Activated B cell treated with CpG ODN at 0.5 μM for 24 hours (primary cell): ENCODE results near the gene IPO9. TPM values are rescaled to one million over a fixed set of nuclear protein-coding genes. Genes with fewer than 3 reads are reported as not detected.

ENCODE experiments used
- ATAC-seq: fragments of 200-7000 bp; cut with Tn5 transposase; one replicate; pipeline ENCODE4 v1.10.0; 2021; ENCODE audit warnings: low read depth, mild to moderate bottlenecking, moderate library complexity
- CTCF ChIA-PET: fragments of 350-600 bp; sonication (Branson Sonifier 250); formaldehyde crosslinking; loops from one replicate; lab custom pipeline; 2021; ENCODE audit warnings: antibody characterized with exemption; lab: Charles Lee
- POLR2A ChIA-PET: fragments of 350-600 bp; sonication (Branson Sonifier 250); formaldehyde crosslinking; loops from one replicate; lab custom pipeline; 2021; ENCODE audit warnings: antibody characterized with exemption; lab: Charles Lee
- DNase-seq: peaks from one replicate; pipeline ENCODE4 v3.0.0; 2022
- H3K27ac Mint-ChIP-seq: one replicate; pipeline ENCODE4 v1.8.0; 2020; ENCODE audit warnings: mixed read lengths
- H3K27me3 Mint-ChIP-seq: one replicate; pipeline ENCODE4 v1.8.0; 2021; ENCODE audit warnings: mixed read lengths
- H3K36me3 Mint-ChIP-seq: one replicate; pipeline ENCODE4 v1.8.0; 2021; ENCODE audit warnings: low read depth, mixed read lengths
- H3K4me1 Mint-ChIP-seq: one replicate; pipeline ENCODE4 v1.8.0; 2021; ENCODE audit warnings: mixed read lengths
- H3K4me3 Mint-ChIP-seq: one replicate; pipeline ENCODE4 v1.8.0; 2020; ENCODE audit warnings: mild to moderate bottlenecking, mixed read lengths
- H3K9me3 Mint-ChIP-seq: one replicate; pipeline ENCODE4 v1.8.0; 2020; ENCODE audit warnings: mixed read lengths
- CTCF ChIP-seq: fragments of 200-600 bp; IDR thresholded peaks from one replicate; pipeline ENCODE4 v1.8.0; 2022; ENCODE audit warnings: antibody characterized with exemption, mild to moderate bottlenecking
- intact Hi-C: fragments of 100-400 bp; cut with micrococcal nuclease; formaldehyde crosslinking; loops from one replicate; pipeline ENCODE4 v1.15.1; 2024
- total RNA-seq: library from RNA; stranded (reverse); gene quantifications from 2 replicates; pipeline ENCODE4 v1.2.3, GENCODE V29; 2022

IPO9 gene
- total RNA-seq, 1 donor from 2014 or later = 48.2 TPM

- H3K27ac Mint-ChIP-seq = no peak overlapping the region
- ChIA-PET CTCF (interaction anchor here (0.8 kb wide), 1 partner anchor 26 kb away, joined by 3 read pairs; no protein-coding TSS in a partner anchor), POLR2A (no interaction called here)
- no peak overlapping the region for H3K4me3 Mint-ChIP-seq
- intact Hi-C loops = no loop called here
- no peak for ATAC-seq
- TF ChIP-seq CTCF = no peak
- H3K36me3 Mint-ChIP-seq = no peaks in the 10 kb centered on the region
- peaks cover 38% of the 10 kb centered on the region for H3K27me3 Mint-ChIP-seq
- peaks cover 11% of the 10 kb centered on the region for H3K4me1 Mint-ChIP-seq
- H3K9me3 Mint-ChIP-seq = no peaks in the 10 kb centered on the region
- DNase-seq = no peak
These were observed 64.5 kb downstream of the IPO9 start for GRCh38 chr1:201893431-201893830.

- ATAC-seq (no peak), DNase-seq (no peak)
- H3K36me3 Mint-ChIP-seq = no peaks in the 10 kb centered on the region
- ChIA-PET POLR2A (no interaction called here), CTCF (interaction anchor here (0.9 to 3.4 kb wide), 4 partner anchors 13 to 241 kb away, joined by 3 to 34 read pairs (median 12); no protein-coding TSS in a partner anchor)
- H3K9me3 Mint-ChIP-seq = no peaks in the 10 kb centered on the region
- H3K4me3 Mint-ChIP-seq = no peak overlapping the region
- peaks cover 37% of the 10 kb centered on the region for H3K27me3 Mint-ChIP-seq
- no peak for TF ChIP-seq CTCF
- H3K4me1 Mint-ChIP-seq = peaks cover 6% of the 10 kb centered on the region
- intact Hi-C loops = no loop called here
- H3K27ac Mint-ChIP-seq = no peak overlapping the region
These were observed 65.6 kb downstream of the IPO9 start for GRCh38 chr1:201894343-201895119.

- TF ChIP-seq CTCF = no peak
- ATAC-seq = no peak
- no peak for DNase-seq
- Mint-ChIP-seq H3K4me1 (peaks cover 5% of the 10 kb centered on the region), H3K9me3 (no peaks in the 10 kb centered on the region), H3K4me3 (no peak overlapping the region), H3K27ac (no peak overlapping the region), H3K36me3 (no peaks in the 10 kb centered on the region), H3K27me3 (peaks cover 34% of the 10 kb centered on the region)
- intact Hi-C loops = no loop called here
- POLR2A ChIA-PET = no interaction called here
- CTCF ChIA-PET = interaction anchor here (0.6 to 3.4 kb wide), 12 partner anchors 9 to 240 kb away, joined by 3 to 34 read pairs (median 6); no protein-coding TSS in a partner anchor
These were observed 66.2 kb downstream of the IPO9 start for GRCh38 chr1:201895120-201895665.

GRCh38 chr1:201895913-201896807 lies 67.2 kb downstream of the IPO9 start:
- H3K27me3 Mint-ChIP-seq = peaks cover 27% of the 10 kb centered on the region
- no peaks in the 10 kb centered on the region for H3K36me3 Mint-ChIP-seq
- ChIA-PET POLR2A (no interaction called here), CTCF (interaction anchor here (0.6 to 3.4 kb wide), 16 partner anchors 8 to 239 kb away, joined by 3 to 34 read pairs (median 4); no protein-coding TSS in a partner anchor)
- no peaks in the 10 kb centered on the region for H3K9me3 Mint-ChIP-seq
- TF ChIP-seq CTCF = no peak
- DNase-seq (peak; percentile 52), ATAC-seq (peak; percentile 77)
- H3K27ac Mint-ChIP-seq = no peak overlapping the region
- H3K4me1 Mint-ChIP-seq = peaks cover 5% of the 10 kb centered on the region
- intact Hi-C loops = loop anchor here (1.0 kb wide), 2 partner anchors 76 to 239 kb away; no protein-coding TSS in a partner anchor
- H3K4me3 Mint-ChIP-seq = peak overlapping the region; percentile 55
